ENCODE measurements around the gene EPHA8.

Gene EPHA8

GRCh38 chr1:22597301-22597965 is 34.1 kb downstream of the EPHA8 start:
- H3K4me3 ChIP-seq (ENCODE audit: low read depth, low read length): no peak overlapping the region
- TF ChIP-seq CTCF (IDR thresholded peaks at IDR 0.05; ENCODE audit: low read depth, low read length, missing control alignments): no peak

GRCh38 chr1:22597996-22598395 is 34.7 kb downstream of the EPHA8 start:
- no peak for TF ChIP-seq CTCF (IDR thresholded peaks at IDR 0.05; ENCODE audit: low read depth, low read length, missing control alignments)
- DNase-seq (ENCODE audit: low read depth): no peak
- H3K4me3 ChIP-seq (ENCODE audit: low read depth, low read length): no peak overlapping the region

More at GRCh38 chr1:22597301-22597965, 34.1 kb downstream of the EPHA8 start:
- no peak for DNase-seq (ENCODE audit: low read depth)

GRCh38 chr1:22598736-22599135 is 35.4 kb downstream of the EPHA8 start:
- no peak for TF ChIP-seq CTCF (IDR thresholded peaks at IDR 0.05; ENCODE audit: low read depth, low read length, missing control alignments)
- H3K4me3 ChIP-seq (ENCODE audit: low read depth, low read length): no peak overlapping the region
- DNase-seq (ENCODE audit: low read depth): no peak

- no peak for TF ChIP-seq CTCF (IDR thresholded peaks at IDR 0.05; ENCODE audit: low read depth, low read length, missing control alignments)
- no peak for DNase-seq (ENCODE audit: low read depth)
- no peak overlapping the region for H3K4me3 ChIP-seq (ENCODE audit: low read depth, low read length)
Measured at GRCh38 chr1:22600071-22600816, 37.0 kb downstream of the EPHA8 start.

GRCh38 chr1:22600817-22601605 is 37.7 kb downstream of the EPHA8 start:
- DNase-seq (ENCODE audit: low read depth): no peak
- TF ChIP-seq CTCF (IDR thresholded peaks at IDR 0.05; ENCODE audit: low read depth, low read length, missing control alignments): no peak
- no peak overlapping the region for H3K4me3 ChIP-seq (ENCODE audit: low read depth, low read length)

GRCh38 chr1:22601610-22602009 is 38.3 kb downstream of the EPHA8 start:
- no peak for DNase-seq (ENCODE audit: low read depth)

More at GRCh38 chr1:22601610-22602009, 38.3 kb downstream of the EPHA8 start:
- H3K4me3 ChIP-seq (ENCODE audit: low read depth, low read length): no peak overlapping the region
- no peak for TF ChIP-seq CTCF (IDR thresholded peaks at IDR 0.05; ENCODE audit: low read depth, low read length, missing control alignments)
